A673 (cell line): Measurements from ENCODE around the gene ITGB2. TPM values are rescaled to one million over a fixed set of nuclear protein-coding genes. Genes with fewer than 3 reads are reported as not detected.

Experiments used
- BruUV-seq: library from RNA; stranded (reverse); fragments of 400-500 nt; replicated peaks from 2 replicates; lab custom pipeline; 2021; lab: Mats Ljungman, UMichigan
- CTCF ChIA-PET: fragments of 300-600 bp; sonication (Branson Sonifier 250); formaldehyde crosslinking; loops from one replicate; lab custom pipeline; 2022; ENCODE audit warnings: antibody characterized with exemption; lab: Charles Lee
- POLR2A ChIA-PET: fragments of 300-600 bp; sonication (Branson Sonifier 250); formaldehyde crosslinking; loops from one replicate; lab custom pipeline; 2022; ENCODE audit warnings: antibody characterized with exemption; ENCODE audit not compliant: low non-redundant PET; lab: Charles Lee
- DNase-seq: peaks from one replicate; pipeline ENCODE4 v3.0.0-alpha.2; 2015; ENCODE audit warnings: low spot score
- H3K27ac ChIP-seq: fragments of 200-600 bp; sonication (generic); 2 replicates; pipeline ENCODE4 v1.5.1; 2016; ENCODE audit warnings: mixed run types, low read depth, mild to moderate bottlenecking, mixed read lengths, antibody characterized with exemption, low read length; ENCODE audit not compliant: poor library complexity, severe bottlenecking
- H3K27me3 ChIP-seq: fragments of 200-600 bp; sonication (generic); replicated peaks from 2 replicates; pipeline ENCODE4 v1.6.1; 2017; ENCODE audit warnings: mixed run types, low read depth, mild to moderate bottlenecking, mixed read lengths, antibody characterized with exemption, low read length; ENCODE audit not compliant: insufficient read depth, poor library complexity
- H3K36me3 ChIP-seq: fragments of 200-600 bp; sonication (generic); 2 replicates; pipeline ENCODE4 v1.6.1; 2016; ENCODE audit warnings: mixed run types, mild to moderate bottlenecking, mixed read lengths, antibody characterized with exemption, low read length; ENCODE audit not compliant: insufficient read depth, poor library complexity, severe bottlenecking
- H3K4me1 ChIP-seq: fragments of 200-600 bp; sonication (generic); 2 replicates; pipeline ENCODE4 v1.6.1; 2017; ENCODE audit warnings: mixed run types, mild to moderate bottlenecking, mixed read lengths, antibody characterized with exemption, low read length; ENCODE audit not compliant: insufficient read depth, poor library complexity, severe bottlenecking
- H3K4me3 ChIP-seq: fragments of 200-600 bp; sonication (generic); 2 replicates; pipeline ENCODE4 v1.5.1; 2016; ENCODE audit warnings: low read depth, mixed run types, mild to moderate bottlenecking, mixed read lengths, low read length; ENCODE audit not compliant: poor library complexity, severe bottlenecking
- H3K9me3 ChIP-seq: fragments of 200-600 bp; sonication (generic); 2 replicates; pipeline ENCODE4 v1.6.1; 2016; ENCODE audit warnings: mixed run types, low read depth, mild to moderate bottlenecking, mixed read lengths, antibody characterized with exemption, low read length; ENCODE audit not compliant: poor library complexity, severe bottlenecking
- CTCF ChIP-seq: fragments of 300-800, 200-600 bp; sonication (generic); conservative IDR thresholded peaks from 2 replicates; pipeline ENCODE4 v1.5.1; 2017; ENCODE audit warnings: low read depth, mild to moderate bottlenecking, antibody characterized with exemption, low read length, moderate library complexity, mixed read lengths
- EZH2 ChIP-seq: fragments of 200-600 bp; sonication (generic); IDR thresholded peaks from 2 replicates; pipeline ENCODE4 v1.6.1; 2017; ENCODE audit warnings: borderline replicate concordance, low read depth, mild to moderate bottlenecking, mixed read lengths, antibody characterized with exemption, low read length; ENCODE audit not compliant: poor library complexity, severe bottlenecking
- intact Hi-C: fragments of 100-400 bp; cut with micrococcal nuclease; formaldehyde crosslinking; loops from one replicate; pipeline ENCODE4 v1.10.0; 2022; ENCODE audit not compliant: unreplicated experiment
- total RNA-seq: library from RNA; stranded (reverse); gene quantifications from 2 replicates; pipeline ENCODE4 v1.2.3, GENCODE V29; 2021

The ITGB2 gene
- total RNA-seq, 1 experiment from 2014 or later, result 5.0 TPM

GRCh38 chr21:44844256-44844655 is 76.4 kb downstream of the ITGB2 start:
- intact Hi-C loops, result no loop called here
- Histone ChIP-seq H3K27ac (no peak overlapping the region), H3K4me1 (peaks cover 10% of the 10 kb centered on the region), H3K4me3 (no peak overlapping the region), H3K9me3 (no peaks in the 10 kb centered on the region), H3K27me3 (no peaks in the 10 kb centered on the region), H3K36me3 (peaks cover 6% of the 10 kb centered on the region)
- ChIA-PET POLR2A (no interaction called here), CTCF (no interaction called here)
- DNase-seq, result no peak
- TF ChIP-seq EZH2 (no peak), CTCF (no peak)
- no TSS peak for BruUV-seq

GRCh38 chr21:44842721-44843445 is 77.8 kb downstream of the ITGB2 start:
- H3K36me3 ChIP-seq, result no peaks in the 10 kb centered on the region
- H3K27me3 ChIP-seq, result no peaks in the 10 kb centered on the region
- CTCF ChIA-PET, result no interaction called here
- H3K4me3 ChIP-seq, result no peak overlapping the region
- peaks cover 10% of the 10 kb centered on the region for H3K4me1 ChIP-seq
- no peak for DNase-seq
- POLR2A ChIA-PET, result no interaction called here
- TF ChIP-seq CTCF (no peak), EZH2 (no peak)
- intact Hi-C loops, result no loop called here
- no peaks in the 10 kb centered on the region for H3K9me3 ChIP-seq
- BruUV-seq, result no TSS peak
- H3K27ac ChIP-seq, result no peak overlapping the region

- intact Hi-C loops, result no loop called here
- no peaks in the 10 kb centered on the region for H3K27me3 ChIP-seq
- TF ChIP-seq EZH2, result no peak
- TF ChIP-seq CTCF, result no peak
Observed at GRCh38 chr21:44842087-44842486, 78.6 kb downstream of the ITGB2 start.

More at GRCh38 chr21:44842087-44842486, 78.6 kb downstream of the ITGB2 start:
- Histone ChIP-seq H3K4me1 (peaks cover 10% of the 10 kb centered on the region), H3K36me3 (no peaks in the 10 kb centered on the region), H3K27ac (no peak overlapping the region), H3K9me3 (no peaks in the 10 kb centered on the region), H3K4me3 (no peak overlapping the region)
- DNase-seq, result no peak
- ChIA-PET CTCF (no interaction called here), POLR2A (no interaction called here)
- BruUV-seq, result no TSS peak
